NOMO-1 treated with DMSO at 0.1 percent for 48 hours (cell line): Measurements from ENCODE around the gene CDC23.
"Not testable (repeated sequence)": the region's sequence is repeated elsewhere in the genome, so short reads cannot be mapped to it uniquely, and the experiment has no call there.

ENCODE experiments used
- DNase-seq: peaks from one replicate; lab custom pipeline; 2025; ENCODE audit not compliant: unreplicated experiment; lab: John Stamatoyannopoulos, UW

CDC23 gene

GRCh38 chr5:138223532-138223931 is 10.4 kb upstream of the CDC23 start:
- DNase-seq, result no peak

GRCh38 chr5:138216799-138217198 is 3.7 kb upstream of the CDC23 start:
- no peak for DNase-seq

- DNase-seq, result no peak
Observed at GRCh38 chr5:138212828-138213160, 329 bp downstream of the CDC23 start.

GRCh38 chr5:138210985-138211384 is 2.1 kb downstream of the CDC23 start:
- DNase-seq, result no peak

GRCh38 chr5:138193859-138194258 is 19.3 kb downstream of the CDC23 start:
- peak; percentile 3 for DNase-seq

GRCh38 chr5:138192826-138193225 is 20.3 kb downstream of the CDC23 start:
- DNase-seq, result no peak

GRCh38 chr5:138188626-138189025 is 24.5 kb downstream of the CDC23 start:
- DNase-seq, result no peak

GRCh38 chr5:138186002-138186447 is 27.1 kb downstream of the CDC23 start:
- peak; percentile 95 for DNase-seq

- no peak for DNase-seq
Observed at GRCh38 chr5:138182808-138183207, 30.3 kb downstream of the CDC23 start.

GRCh38 chr5:138180841-138181240 is 32.3 kb downstream of the CDC23 start:
- no peak for DNase-seq

- peak; percentile 92 for DNase-seq
Observed at GRCh38 chr5:138180183-138180782, 32.8 kb downstream of the CDC23 start.

- DNase-seq, result peak; percentile 30
Observed at GRCh38 chr5:138179277-138179857, 33.8 kb downstream of the CDC23 start.

- DNase-seq, result peak; percentile 99
Observed at GRCh38 chr5:138178516-138179276, 34.4 kb downstream of the CDC23 start, which contains the start of the genes BRD8 and KIF20A. TSS of gene BRD8 (minus strand) at chr5:138178630. CDS start at chr5:138178614, 16 bp downstream. TSS of gene KIF20A (plus strand) at chr5:138179112. CDS start at chr5:138179681, 569 bp downstream.

- peak; percentile 56 for DNase-seq
Observed at GRCh38 chr5:138177941-138178515, 35.1 kb downstream of the CDC23 start.

GRCh38 chr5:138170299-138170698 is 42.8 kb downstream of the CDC23 start:
- DNase-seq, result no peak

- no peak for DNase-seq
Observed at GRCh38 chr5:138169124-138169523, 44.0 kb downstream of the CDC23 start.

- DNase-seq, result no peak
Observed at GRCh38 chr5:138163721-138164120, 49.4 kb downstream of the CDC23 start.

- DNase-seq, result no peak
Observed at GRCh38 chr5:138160706-138161105, 52.4 kb downstream of the CDC23 start.

- no peak for DNase-seq
Observed at GRCh38 chr5:138159666-138160065, 53.5 kb downstream of the CDC23 start.

- DNase-seq, result no peak
Observed at GRCh38 chr5:138157626-138158025, 55.5 kb downstream of the CDC23 start.

- not testable (repeated sequence) for DNase-seq
Observed at GRCh38 chr5:138155977-138156376, 57.1 kb downstream of the CDC23 start.

- no peak for DNase-seq
Observed at GRCh38 chr5:138149530-138149929, 63.6 kb downstream of the CDC23 start.
